ENCODE results near the gene WIZ. TPM values are rescaled to one million over a fixed set of nuclear protein-coding genes. Genes with fewer than 3 reads are reported as not detected.

The WIZ gene
- total and polyA plus RNA-seq, 10 of the 15 experiments (the other 5 are each of a cell fraction or from before 2014, with no cell fraction given) = 0.10 to 26.7 (median 2.7) TPM

DNA sequence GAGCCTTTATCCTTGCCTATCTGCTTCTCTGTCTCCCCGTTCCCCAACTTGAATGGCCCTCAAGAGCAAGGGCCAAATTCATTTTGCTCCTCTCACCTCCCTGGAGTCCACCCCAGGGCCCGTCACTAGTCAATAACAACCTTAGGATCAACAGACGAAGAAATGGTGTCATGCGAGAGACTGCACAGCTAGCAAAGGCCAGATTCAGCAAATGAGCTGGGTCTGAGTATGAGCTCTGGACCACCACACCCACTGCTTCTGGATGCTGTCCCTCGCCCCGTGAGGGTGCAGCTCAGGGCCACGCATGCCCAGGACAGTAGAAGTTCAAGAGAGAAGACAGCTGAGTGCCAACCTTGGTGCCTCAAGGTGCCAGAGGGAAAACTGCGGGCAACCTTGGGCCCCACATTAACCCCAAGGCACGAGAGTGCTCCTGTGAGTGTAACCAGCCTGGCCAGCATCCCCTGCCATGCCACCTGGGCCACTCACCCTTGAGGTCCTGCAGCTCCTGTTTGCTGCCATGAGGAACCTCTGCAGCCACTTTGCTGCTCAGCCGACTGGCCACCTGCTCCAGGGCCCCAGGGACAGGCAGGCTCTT is 19.1 kb downstream of the WIZ start (continued):
- TF ChIP-seq, protein P1, sequence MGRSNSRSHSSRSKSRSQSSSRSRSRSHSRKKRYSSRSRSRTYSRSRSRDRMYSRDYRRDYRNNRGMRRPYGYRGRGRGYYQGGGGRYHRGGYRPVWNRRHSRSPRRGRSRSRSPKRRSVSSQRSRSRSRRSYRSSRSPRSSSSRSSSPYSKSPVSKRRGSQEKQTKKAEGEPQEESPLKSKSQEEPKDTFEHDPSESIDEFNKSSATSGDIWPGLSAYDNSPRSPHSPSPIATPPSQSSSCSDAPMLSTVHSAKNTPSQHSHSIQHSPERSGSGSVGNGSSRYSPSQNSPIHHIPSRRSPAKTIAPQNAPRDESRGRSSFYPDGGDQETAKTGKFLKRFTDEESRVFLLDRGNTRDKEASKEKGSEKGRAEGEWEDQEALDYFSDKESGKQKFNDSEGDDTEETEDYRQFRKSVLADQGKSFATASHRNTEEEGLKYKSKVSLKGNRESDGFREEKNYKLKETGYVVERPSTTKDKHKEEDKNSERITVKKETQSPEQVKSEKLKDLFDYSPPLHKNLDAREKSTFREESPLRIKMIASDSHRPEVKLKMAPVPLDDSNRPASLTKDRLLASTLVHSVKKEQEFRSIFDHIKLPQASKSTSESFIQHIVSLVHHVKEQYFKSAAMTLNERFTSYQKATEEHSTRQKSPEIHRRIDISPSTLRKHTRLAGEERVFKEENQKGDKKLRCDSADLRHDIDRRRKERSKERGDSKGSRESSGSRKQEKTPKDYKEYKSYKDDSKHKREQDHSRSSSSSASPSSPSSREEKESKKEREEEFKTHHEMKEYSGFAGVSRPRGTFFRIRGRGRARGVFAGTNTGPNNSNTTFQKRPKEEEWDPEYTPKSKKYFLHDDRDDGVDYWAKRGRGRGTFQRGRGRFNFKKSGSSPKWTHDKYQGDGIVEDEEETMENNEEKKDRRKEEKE (IDR thresholded peaks at IDR 0.05) = no peak

DNA sequence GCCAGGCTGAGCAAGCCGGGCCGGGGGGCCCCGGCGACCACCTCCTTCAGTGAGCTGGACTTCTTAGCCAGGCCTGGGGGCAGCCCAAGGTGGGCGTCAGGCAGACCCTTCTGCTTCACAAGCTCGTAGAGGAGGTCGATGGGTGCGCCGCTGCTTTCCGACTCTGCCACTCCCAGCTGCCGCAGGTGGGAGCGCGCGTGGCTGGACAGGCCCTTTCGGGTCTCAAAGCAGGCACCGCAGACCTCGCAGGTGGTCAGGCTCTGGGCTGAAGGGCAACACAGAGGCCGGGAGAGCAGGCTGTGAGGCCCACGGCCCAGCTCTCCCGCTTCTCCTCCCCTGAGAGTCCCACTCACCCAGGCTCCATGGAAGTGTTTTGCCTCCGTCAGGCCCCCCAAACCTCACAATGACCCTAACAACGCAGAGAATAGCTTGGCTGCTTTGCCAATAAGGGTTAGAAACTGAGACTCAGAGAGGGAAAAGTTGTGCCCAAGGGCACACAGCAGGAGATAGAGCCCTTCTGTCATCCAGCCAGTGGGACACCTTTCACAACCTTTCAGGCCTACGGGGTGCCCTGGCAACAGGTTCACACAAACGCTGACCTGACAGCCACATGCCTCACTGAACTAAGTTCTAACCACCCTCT is 19.8 kb downstream of the WIZ start:
- no peak for FAIRE-seq
- H3K9ac ChIP-seq (ENCODE audit: control insufficient read depth, insufficient read depth, low read length) = no peak overlapping the region; the same call in 1 of the 2 replicates
- H3K27ac ChIP-seq (ENCODE audit: control insufficient read depth, insufficient read depth) = no peak overlapping the region
- POLR2A ChIA-PET = interaction anchor here (0.6 to 1.6 kb wide), 2 partner anchors 11 to 41 kb away, joined by 3 to 10 read pairs; partner anchors contain the start of gene AKAP8L
- in situ Hi-C loops (cut with MboI) (loop anchor here (5.0 kb wide), 1 partner anchor 127 kb away; no protein-coding TSS in a partner anchor), intact Hi-C loops (cut with micrococcal nuclease; ENCODE audit: unreplicated experiment) (loop anchor here (5.0 kb wide), 1 partner anchor 127 kb away; no protein-coding TSS in a partner anchor)
- CTCF ChIA-PET = interaction anchor here (2.0 kb wide), 1 partner anchor 10 kb away, joined by 7 read pairs; no protein-coding TSS in a partner anchor
- peaks cover 32% of the 10 kb centered on the region for H3K79me2 ChIP-seq (ENCODE audit: control insufficient read depth, insufficient read depth, low read length)
- peak overlapping the region; percentile 99 for H3K4me2 ChIP-seq (ENCODE audit: control insufficient read depth, insufficient read depth)
- H3K36me3 ChIP-seq (ENCODE audit: control insufficient read depth in 2 of 2, insufficient read depth in 2 of 2, low read length in 1 of 2) = peaks cover 9 to 26% of the 10 kb centered on the region in 2 experiments
- no peak overlapping the region for H3K4me3 ChIP-seq
- RAD21 ChIA-PET (ENCODE audit: unreplicated experiment) = interaction anchor here (0.6 to 1.3 kb wide), 2 partner anchors 10 to 115 kb away, joined by 3 to 6 read pairs; no protein-coding TSS in a partner anchor
- no peak overlapping the region for H2AFZ ChIP-seq (ENCODE audit: control insufficient read depth, low read depth, low read length)
- no peaks in the 10 kb centered on the region for H3K27me3 ChIP-seq (replicated peaks in 1 of 2; ENCODE audit: control insufficient read depth in 2 of 2, insufficient read depth in 2 of 2, low read length in 1 of 2)
- SMC1A ChIA-PET (ENCODE audit: uncharacterized antibody, unreplicated experiment) = interaction anchor here (1.6 kb wide), 1 partner anchor 11 kb away, joined by 4 read pairs; the partner anchor contains the start of gene AKAP8L
- H3K4me1 ChIP-seq (ENCODE audit: control insufficient read depth, insufficient read depth, low read length) = peaks cover 10% of the 10 kb centered on the region
- no peak for ATAC-seq
- no peak for DNase-seq (ENCODE audit: low read depth, low spot score)
- H3K9me3 ChIP-seq (replicated peaks; ENCODE audit: control insufficient read depth, insufficient read depth, low read length) = no peaks in the 10 kb centered on the region; the same call in 2 of the 3 replicates
- WGBS (ENCODE audit: insufficient coverage, insufficient replicate concordance, low lambda C conversion rate, missing lambda C conversion rate) = 92% methylated on average over 22 of the region's 24 CpGs
- BruUV-seq (replicated peaks) = no TSS peak
- H4K20me1 ChIP-seq (ENCODE audit: control insufficient read depth, insufficient read depth) = no peaks in the 10 kb centered on the region
- TF ChIP-seq SUPT20H (IDR thresholded peaks at IDR 0.05; ENCODE audit: borderline replicate concordance, control insufficient read depth, low read depth, low read length) (no peak), BCL11A (IDR thresholded peaks at IDR 0.05; ENCODE audit: low read depth, low read length) (no peak), ZNF622 (IDR thresholded peaks at IDR 0.05) (no peak), FOXM1 (IDR thresholded peaks at IDR 0.05; ENCODE audit: low read depth, low read length) (no peak), CEBPB (IDR thresholded peaks at IDR 0.05; ENCODE audit: borderline replicate concordance in 1 of 2, low read depth in 2 of 2, low read length in 2 of 2) (no peak), NFYA (IDR thresholded peaks at IDR 0.05; ENCODE audit: borderline replicate concordance, low read depth, low read length) (no peak), MTA2 (IDR thresholded peaks at IDR 0.05; ENCODE audit: low read depth) (no peak), SREBF2 (IDR thresholded peaks at IDR 0.05; ENCODE audit: low read length) (no peak)
- TF ChIP-seq, protein P2, sequence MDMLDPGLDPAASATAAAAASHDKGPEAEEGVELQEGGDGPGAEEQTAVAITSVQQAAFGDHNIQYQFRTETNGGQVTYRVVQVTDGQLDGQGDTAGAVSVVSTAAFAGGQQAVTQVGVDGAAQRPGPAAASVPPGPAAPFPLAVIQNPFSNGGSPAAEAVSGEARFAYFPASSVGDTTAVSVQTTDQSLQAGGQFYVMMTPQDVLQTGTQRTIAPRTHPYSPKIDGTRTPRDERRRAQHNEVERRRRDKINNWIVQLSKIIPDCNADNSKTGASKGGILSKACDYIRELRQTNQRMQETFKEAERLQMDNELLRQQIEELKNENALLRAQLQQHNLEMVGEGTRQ (IDR thresholded peaks at IDR 0.05; ENCODE audit: borderline replicate concordance, low read depth, low read length) = no peak
- TF ChIP-seq, protein P3, sequence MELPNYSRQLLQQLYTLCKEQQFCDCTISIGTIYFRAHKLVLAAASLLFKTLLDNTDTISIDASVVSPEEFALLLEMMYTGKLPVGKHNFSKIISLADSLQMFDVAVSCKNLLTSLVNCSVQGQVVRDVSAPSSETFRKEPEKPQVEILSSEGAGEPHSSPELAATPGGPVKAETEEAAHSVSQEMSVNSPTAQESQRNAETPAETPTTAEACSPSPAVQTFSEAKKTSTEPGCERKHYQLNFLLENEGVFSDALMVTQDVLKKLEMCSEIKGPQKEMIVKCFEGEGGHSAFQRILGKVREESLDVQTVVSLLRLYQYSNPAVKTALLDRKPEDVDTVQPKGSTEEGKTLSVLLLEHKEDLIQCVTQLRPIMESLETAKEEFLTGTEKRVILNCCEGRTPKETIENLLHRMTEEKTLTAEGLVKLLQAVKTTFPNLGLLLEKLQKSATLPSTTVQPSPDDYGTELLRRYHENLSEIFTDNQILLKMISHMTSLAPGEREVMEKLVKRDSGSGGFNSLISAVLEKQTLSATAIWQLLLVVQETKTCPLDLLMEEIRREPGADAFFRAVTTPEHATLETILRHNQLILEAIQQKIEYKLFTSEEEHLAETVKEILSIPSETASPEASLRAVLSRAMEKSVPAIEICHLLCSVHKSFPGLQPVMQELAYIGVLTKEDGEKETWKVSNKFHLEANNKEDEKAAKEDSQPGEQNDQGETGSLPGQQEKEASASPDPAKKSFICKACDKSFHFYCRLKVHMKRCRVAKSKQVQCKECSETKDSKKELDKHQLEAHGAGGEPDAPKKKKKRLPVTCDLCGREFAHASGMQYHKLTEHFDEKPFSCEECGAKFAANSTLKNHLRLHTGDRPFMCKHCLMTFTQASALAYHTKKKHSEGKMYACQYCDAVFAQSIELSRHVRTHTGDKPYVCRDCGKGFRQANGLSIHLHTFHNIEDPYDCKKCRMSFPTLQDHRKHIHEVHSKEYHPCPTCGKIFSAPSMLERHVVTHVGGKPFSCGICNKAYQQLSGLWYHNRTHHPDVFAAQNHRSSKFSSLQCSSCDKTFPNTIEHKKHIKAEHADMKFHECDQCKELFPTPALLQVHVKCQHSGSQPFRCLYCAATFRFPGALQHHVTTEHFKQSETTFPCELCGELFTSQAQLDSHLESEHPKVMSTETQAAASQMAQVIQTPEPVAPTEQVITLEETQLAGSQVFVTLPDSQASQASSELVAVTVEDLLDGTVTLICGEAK (IDR thresholded peaks at IDR 0.05; ENCODE audit: borderline replicate concordance) = no peak
